NCI-H1105 treated with DMSO at 0.1 percent for 48 hours (cell line): Measurements from ENCODE around the gene POU2F3.

Source experiments
- DNase-seq: peaks from one replicate; lab custom pipeline; 2025; lab: John Stamatoyannopoulos, UW

POU2F3 gene

GRCh38 chr11:120285256-120285655 lies 45.3 kb downstream of the POU2F3 start:
- DNase-seq: no peak

- no peak for DNase-seq
These were observed 48.1 kb downstream of the POU2F3 start for GRCh38 chr11:120288021-120288420.

- DNase-seq: no peak
These were observed 49.5 kb downstream of the POU2F3 start for GRCh38 chr11:120289426-120289825.

- DNase-seq: no peak
These were observed 51.0 kb downstream of the POU2F3 start for GRCh38 chr11:120290956-120291355.

GRCh38 chr11:120293038-120293800 lies 53.3 kb downstream of the POU2F3 start:
- no peak for DNase-seq

- no peak for DNase-seq
These were observed 54.2 kb downstream of the POU2F3 start for GRCh38 chr11:120294096-120294495.

GRCh38 chr11:120295099-120295498 lies 55.2 kb downstream of the POU2F3 start:
- DNase-seq: peak; percentile 21

GRCh38 chr11:120296554-120296953 lies 56.6 kb downstream of the POU2F3 start:
- no peak for DNase-seq

- DNase-seq: no peak
These were observed 58.5 kb downstream of the POU2F3 start for GRCh38 chr11:120298461-120298860.

- no peak for DNase-seq
These were observed 62.3 kb downstream of the POU2F3 start for GRCh38 chr11:120302001-120302805.

- DNase-seq: peak; percentile 79
These were observed 63.2 kb downstream of the POU2F3 start for GRCh38 chr11:120303004-120303637.

- DNase-seq: no peak
These were observed 64.6 kb downstream of the POU2F3 start for GRCh38 chr11:120304526-120304925.

GRCh38 chr11:120305286-120305685 lies 65.3 kb downstream of the POU2F3 start:
- DNase-seq: no peak

GRCh38 chr11:120306519-120307242 lies 66.7 kb downstream of the POU2F3 start:
- DNase-seq: no peak

- DNase-seq: no peak
These were observed 67.5 kb downstream of the POU2F3 start for GRCh38 chr11:120307476-120307875.

GRCh38 chr11:120308081-120308480 lies 68.1 kb downstream of the POU2F3 start:
- DNase-seq: no peak

GRCh38 chr11:120310870-120311269 lies 70.9 kb downstream of the POU2F3 start:
- DNase-seq: no peak

GRCh38 chr11:120314861-120315260 lies 74.9 kb downstream of the POU2F3 start:
- no peak for DNase-seq

GRCh38 chr11:120316880-120317688 lies 77.1 kb downstream of the POU2F3 start:
- DNase-seq: no peak

- DNase-seq: no peak
These were observed 77.9 kb downstream of the POU2F3 start for GRCh38 chr11:120317689-120318480.
